ENCODE data around the gene ZNRF3.

GRCh38 chr22:28953403-28953802, 70.0 kb downstream of the ZNRF3 start:
- TF ChIP-seq, protein P1, sequence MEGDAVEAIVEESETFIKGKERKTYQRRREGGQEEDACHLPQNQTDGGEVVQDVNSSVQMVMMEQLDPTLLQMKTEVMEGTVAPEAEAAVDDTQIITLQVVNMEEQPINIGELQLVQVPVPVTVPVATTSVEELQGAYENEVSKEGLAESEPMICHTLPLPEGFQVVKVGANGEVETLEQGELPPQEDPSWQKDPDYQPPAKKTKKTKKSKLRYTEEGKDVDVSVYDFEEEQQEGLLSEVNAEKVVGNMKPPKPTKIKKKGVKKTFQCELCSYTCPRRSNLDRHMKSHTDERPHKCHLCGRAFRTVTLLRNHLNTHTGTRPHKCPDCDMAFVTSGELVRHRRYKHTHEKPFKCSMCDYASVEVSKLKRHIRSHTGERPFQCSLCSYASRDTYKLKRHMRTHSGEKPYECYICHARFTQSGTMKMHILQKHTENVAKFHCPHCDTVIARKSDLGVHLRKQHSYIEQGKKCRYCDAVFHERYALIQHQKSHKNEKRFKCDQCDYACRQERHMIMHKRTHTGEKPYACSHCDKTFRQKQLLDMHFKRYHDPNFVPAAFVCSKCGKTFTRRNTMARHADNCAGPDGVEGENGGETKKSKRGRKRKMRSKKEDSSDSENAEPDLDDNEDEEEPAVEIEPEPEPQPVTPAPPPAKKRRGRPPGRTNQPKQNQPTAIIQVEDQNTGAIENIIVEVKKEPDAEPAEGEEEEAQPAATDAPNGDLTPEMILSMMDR (optimal IDR thresholded peaks at IDR 0.05 in 1 of 3, IDR thresholded peaks at IDR 0.05 in 1 of 3, conservative IDR thresholded peaks at IDR 0.05 in 1 of 3; ENCODE audit: extremely low read depth in 1 of 3, insufficient read depth in 2 of 3, low read length in 3 of 3), result no peak
- no peak for TF ChIP-seq EZH2 (IDR thresholded peaks at IDR 0.05; ENCODE audit: low read length)
